NCI-H524 treated with DMSO at 0.1 percent for 48 hours (cell line): ENCODE results near the gene OR2T33.
"Not testable (repeated sequence)": the region's sequence is repeated elsewhere in the genome, so short reads cannot be mapped to it uniquely, and the experiment has no call there.

Experiments used
- DNase-seq: peaks from one replicate; lab custom pipeline; 2025; lab: John Stamatoyannopoulos, UW

OR2T33 gene, protein sequence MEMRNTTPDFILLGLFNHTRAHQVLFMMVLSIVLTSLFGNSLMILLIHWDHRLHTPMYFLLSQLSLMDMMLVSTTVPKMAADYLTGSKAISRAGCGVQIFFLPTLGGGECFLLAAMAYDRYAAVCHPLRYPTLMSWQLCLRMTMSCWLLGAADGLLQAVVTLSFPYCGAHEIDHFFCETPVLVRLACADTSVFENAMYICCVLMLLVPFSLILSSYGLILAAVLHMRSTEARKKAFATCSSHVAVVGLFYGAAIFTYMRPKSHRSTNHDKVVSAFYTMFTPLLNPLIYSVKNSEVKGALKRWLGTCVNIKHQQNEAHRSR

DNA sequence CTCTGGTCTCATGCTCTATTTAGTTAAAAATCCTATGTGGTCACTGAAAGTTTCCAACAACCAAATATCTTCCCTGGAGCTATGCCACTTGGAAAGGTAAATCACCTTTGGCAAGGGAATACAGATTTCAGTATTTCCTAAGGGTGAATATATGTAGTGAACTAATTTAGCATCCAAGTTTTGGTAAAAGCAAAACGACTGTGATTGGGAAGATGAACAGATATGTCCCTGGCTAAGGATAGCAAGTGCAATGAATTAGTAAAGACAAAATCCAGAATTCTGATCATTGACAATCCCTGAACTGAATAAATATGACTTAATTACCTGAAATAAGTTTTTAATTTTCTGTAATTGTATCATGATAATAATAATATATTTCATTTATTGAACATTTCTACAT lies at the start of gene OR2T33:
OR2T33 (minus strand) TSS at position 101 of the 400 bp plus-strand sequence. CDS start 4,162 bp downstream, outside the sequence.
- DNase-seq = no peak

DNA sequence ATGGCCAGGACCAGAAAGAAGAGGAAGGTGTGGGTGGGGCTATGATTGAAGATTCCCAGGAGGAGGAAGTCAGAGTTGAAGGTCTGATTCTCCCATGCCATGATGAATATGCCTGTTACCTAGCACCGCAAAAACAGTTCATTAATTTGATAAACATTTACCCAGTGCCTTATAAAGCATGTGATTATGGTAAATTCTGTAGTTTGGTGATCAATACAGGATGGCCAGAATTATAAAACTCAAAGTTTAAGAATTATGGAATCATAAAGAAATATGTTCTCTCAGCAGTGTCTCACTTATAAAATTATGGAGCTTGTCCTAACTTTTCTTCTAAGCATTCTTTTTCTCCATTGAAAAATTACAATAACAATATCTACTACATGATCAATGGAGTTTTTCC lies 46.7 kb upstream of the OR2T33 start, which contains the start of gene OR2M7:
OR2M7 (minus strand) TSS at position 101 of the 400 bp plus-strand sequence; CDS start at position 101, 0 bp downstream.
- DNase-seq = no peak

DNA sequence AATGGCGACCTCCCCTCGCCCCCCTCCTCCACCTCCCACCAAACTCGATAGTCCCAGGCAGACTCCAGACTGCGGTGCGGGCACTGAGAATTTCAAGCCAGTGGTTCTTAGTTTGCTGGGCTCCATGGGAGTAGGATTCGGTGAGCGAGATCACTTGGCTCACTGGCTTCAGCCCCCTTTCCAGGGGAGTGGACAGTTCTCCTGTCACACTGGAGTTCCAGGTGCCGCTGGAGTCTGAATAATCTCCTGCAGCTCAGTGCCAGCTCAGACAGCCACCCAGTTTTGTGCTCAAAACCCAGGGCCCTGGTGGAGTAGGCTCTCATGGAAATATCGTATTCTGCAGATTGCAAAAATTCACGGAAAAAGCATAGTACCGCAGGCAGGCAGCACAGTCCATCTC lies 39.0 kb upstream of the OR2T33 start:
- DNase-seq = no peak

DNA sequence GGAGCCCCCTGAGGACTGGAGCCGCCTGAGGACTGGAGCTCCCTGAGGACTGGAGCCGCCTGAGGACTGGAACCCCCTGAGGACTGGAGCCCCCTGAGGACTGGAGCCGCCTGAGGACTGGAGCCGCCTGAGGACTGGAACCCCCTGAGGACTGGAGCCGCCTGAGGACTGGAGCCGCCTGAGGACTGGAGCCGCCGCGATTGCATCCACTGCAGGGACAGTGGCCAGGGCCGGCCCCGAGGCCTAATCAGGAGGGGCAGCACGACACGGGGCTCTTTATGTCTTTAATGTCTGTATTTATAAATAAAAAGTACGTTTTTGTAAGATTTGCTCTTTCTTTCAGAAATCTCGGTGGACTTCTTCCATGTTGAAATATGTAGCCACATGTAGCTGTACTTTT lies 29.0 kb upstream of the OR2T33 start:
- not testable (repeated sequence) for DNase-seq

DNA sequence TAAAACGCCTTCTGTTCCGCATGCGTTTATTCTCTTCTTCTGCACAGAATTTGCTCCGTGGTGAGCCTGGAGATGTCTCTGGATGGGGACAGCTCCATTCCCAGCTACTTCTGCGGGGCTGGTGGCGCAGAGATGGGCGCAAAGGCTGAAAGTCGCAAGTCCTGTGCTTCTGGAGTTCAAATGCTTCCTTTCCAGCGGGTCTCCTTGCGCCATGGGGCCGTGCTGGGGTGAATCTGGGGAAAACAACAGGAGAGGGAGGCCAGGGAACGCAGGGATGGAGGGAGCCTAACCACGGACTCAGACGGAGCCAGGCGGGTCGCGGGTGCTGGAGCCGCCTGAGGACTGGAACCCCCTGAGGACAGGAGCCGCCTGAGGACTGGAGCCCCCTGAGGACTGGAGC lies 28.3 kb upstream of the OR2T33 start:
- DNase-seq = no peak

DNA sequence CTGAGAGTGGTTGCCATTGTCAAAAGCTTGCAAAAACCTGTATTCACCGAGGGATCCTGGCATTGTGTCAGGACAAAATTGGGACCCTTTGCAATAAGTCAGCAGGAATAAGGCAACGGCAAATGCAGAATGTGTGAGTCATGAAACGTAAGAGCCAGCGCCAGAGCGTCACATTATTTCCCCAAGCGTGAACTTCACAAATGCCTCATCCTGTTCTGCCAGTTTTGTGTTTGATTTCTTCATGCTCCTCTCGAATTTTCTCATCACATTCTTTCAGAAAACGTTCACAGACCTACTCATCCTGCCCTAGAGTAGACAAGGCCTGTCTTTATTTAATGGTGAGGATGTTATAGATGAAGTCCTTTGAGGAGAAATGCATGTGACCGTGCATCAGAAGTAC lies 27.9 kb upstream of the OR2T33 start:
- DNase-seq = not testable (repeated sequence)

DNA sequence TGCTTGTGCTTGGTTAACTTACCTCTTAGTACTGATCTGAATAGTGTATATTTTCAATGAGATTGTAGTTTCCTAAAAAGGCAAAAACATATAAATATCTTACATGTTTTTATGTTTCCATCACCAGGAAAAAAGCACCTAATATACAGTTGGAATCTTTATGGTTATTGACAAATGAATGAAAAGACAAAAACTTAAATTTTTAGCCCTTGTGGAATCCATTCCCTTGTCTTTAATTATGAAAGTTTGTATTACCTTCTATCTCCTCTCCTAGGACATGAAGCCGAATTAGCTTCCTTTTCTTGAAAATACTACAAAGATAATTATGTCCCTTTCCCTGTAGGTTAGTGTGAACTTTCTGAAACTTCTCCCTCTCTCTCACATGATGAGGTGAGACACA lies 25.5 kb upstream of the OR2T33 start, which contains the start of gene OR2T12:
OR2T12 (minus strand) TSS at position 101 of the 400 bp plus-strand sequence. CDS start 7,846 bp downstream, outside the sequence.
- DNase-seq = no peak

DNA sequence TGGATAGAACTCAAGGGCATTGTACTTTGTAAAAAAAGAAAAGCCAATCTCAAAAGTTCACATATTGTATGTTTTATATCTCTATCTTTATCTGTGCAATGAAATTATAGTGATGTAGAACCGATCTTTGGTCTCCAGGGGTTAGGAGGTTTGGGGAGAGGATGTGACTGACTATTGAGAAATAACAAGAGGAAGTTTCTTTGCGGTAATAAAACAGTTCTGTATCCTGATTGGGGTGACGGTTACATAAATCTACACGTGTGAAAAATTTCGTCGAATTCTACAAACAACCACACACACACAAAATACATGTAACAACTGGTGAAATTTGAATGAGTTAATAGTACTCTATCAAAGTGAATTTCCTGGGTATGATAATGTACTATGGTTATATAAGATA lies 10.6 kb upstream of the OR2T33 start:
- DNase-seq = no peak

DNA sequence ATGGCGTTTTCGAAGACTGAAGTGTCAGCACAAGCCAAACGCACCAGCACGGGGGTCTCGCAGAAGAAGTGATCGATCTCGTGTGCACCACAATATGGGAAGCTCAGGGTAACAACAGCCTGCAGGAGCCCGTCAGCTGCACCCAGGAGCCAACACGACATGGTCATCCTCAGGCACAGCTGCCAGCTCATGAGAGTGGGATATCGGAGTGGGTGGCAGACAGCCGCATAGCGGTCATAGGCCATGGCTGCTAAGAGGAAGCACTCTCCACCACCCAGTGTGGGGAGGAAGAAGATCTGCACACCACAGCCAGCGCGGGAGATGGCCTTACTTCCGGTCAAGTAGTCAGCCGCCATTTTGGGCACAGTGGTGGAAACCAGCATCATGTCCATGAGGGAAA lies 4.6 kb downstream of the OR2T33 start:
- DNase-seq = not testable (repeated sequence)

DNA sequence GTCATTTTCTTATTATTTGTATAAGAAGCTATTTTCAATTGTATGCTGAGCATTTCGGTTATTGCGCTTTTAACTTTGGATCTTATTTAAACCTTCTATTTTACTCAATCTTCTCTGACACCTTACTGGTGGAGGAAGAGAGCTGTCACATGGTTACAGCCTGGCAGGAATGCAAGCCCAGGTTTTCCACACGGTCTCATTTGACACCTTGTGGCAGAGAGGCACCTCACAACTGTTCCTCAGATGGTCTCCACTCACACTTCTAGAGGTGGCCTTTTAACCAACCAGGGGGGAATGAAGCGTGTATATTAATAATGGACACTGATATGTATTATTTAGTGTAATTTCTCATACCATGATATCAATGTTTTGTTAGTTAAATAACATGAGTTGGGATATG lies 9.6 kb downstream of the OR2T33 start:
- DNase-seq = no peak

DNA sequence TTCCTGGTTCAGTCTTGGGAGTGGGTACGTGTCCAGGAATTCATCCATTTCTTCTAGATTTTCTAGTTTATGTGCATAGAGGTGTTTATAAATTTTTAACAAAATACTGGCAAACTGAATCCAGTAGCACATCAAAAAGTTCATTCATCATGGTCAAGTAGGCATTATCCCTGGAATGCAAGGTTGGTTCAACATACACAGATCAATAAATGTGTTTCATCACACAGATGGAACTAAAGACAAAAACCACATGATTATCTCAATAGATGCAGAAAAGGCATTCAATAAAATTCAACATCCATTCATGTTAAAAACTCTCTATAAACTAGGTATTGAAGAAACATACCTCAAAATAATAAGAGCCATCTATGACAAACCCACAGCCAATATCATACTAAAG lies 18.5 kb downstream of the OR2T33 start:
- DNase-seq = not testable (repeated sequence)

DNA sequence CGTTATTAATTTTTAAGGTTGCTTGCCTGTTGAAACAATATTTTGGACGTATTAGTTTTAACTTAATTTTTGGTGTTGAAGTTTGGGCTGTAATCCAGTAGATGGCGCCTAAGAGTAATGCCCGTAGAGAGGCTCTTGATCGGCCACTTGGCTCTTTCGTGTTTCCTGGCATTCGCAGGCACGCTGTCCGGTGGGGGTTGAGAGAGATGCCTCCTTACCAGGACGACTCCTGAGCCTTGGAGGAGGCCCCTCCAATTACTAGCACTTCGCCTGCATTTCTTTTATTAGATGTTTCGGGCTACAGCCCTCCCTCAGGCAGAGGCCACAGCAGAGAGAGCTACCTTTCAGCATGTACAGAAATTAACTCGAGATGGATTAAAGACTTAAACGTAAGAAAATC lies 34.6 kb downstream of the OR2T33 start:
- DNase-seq = no peak

DNA sequence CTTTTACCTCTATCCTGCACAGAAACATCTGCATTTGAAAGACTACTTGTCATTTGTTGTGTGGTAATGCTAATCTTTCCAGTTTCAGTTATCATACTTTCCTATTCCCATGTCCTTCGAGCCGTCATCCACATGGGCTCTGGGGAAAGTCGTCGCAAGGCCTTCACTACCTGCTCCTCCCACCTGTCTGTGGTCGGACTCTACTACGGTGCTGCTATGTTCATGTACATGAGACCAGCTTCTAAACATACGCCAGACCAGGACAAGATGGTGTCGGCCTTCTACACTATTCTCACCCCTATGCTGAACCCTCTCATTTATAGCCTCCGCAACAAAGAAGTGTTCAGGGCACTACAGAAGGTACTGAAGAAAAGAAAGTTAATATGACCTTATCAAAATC lies 38.3 kb downstream of the OR2T33 start:
- no peak for DNase-seq

DNA sequence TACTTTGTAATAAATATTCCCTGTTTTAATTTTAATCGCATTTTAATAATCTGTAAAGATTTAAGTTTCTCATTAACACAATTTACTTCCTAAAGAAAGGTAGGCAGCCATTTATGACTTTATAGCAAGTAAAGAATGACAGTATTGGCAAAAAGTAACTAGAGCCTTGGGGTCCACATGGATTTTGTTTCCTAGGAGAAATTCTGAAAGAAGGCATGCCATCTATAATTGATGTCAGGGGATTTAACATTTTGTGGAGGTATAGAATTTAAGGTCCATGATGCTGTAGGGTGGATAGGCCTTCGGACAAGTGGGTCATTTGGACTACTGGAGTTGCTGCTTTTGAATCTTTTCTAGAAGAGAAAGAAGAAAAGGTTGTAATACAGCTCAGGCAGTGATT lies 46.7 kb downstream of the OR2T33 start, which contains the start of gene OR2M4:
OR2M4 (plus strand) TSS at position 301 of the 400 bp plus-strand sequence. CDS start 7,512 bp downstream, outside the sequence.
- no peak for DNase-seq

DNA sequence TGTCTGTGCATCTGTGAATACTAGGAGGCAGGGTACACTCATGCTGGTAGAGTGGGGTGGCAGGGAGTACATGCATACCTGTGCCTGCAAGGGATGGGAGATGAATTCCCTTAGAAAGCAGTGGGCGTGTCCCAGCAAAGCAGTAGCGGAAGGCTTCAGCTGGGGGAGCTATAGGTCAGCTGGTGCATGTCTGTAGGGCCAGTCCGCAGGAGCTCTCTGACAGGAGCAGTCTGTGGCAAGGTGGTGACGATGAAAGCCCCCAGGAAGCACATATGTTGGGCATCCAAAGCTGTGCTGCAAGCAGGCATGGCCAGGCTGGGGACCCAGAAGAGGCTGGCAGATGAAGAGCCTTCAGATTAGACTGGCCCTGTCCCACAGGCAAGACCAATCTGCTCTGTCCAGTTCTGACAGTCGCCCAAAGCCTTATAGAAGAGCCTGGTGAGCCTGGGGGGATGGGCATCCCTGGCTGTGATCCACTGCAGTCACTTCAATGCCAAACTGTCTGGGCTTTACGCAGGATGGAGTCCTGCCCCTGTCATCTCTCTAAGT lies 48.3 kb downstream of the OR2T33 start:
- DNase-seq = no peak

DNA sequence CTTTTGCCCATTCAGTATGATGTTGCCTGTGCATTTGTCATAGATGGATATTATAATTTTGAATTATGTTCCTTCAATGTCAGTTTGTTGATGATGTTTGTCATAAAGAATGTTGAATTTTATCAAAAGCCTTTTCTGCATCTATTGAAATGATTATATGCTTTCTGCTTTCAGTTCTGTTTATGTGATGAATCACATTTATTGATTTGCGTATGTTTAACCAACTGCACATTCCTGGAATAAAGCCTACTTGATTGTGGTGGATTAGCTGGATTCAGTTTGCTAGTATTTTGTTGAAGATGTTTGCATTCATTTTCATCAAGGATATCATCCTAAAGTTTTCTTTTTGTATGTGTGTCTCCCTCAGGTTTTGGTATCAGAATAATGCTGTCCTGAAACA lies 52.2 kb downstream of the OR2T33 start:
- DNase-seq = no peak
